HL-60 (cell line): ENCODE results near the gene TRAF4.

Source experiments
- CTCF ChIP-seq: IDR thresholded peaks from one replicate; pipeline ENCODE4 v1.5.1; 2011; ENCODE audit warnings: low read length, control low read depth, inconsistent platforms; ENCODE audit not compliant: insufficient read depth
- GABPA ChIP-seq: IDR thresholded peaks from 2 replicates; pipeline ENCODE4 v1.6.1; 2012; ENCODE audit warnings: low read depth
- REST ChIP-seq: IDR thresholded peaks from 2 replicates; pipeline ENCODE4 v1.6.1; 2012; ENCODE audit warnings: low read depth; ENCODE audit not compliant: insufficient replicate concordance

- no peak for TF ChIP-seq GABPA
- no peak for TF ChIP-seq CTCF
- no peak for TF ChIP-seq REST
Measured at GRCh38 chr17:28717578-28718332, 26.1 kb upstream of the TRAF4 start, which contains the start of gene RAB34.
